GM12865 (cell line): ENCODE results near the gene RASSF5.

Source experiments
- DNase-seq: peaks from one replicate; pipeline ENCODE4 v3.0.0; 2010; ENCODE audit warnings: low read depth
- H3K4me3 ChIP-seq: 2 replicates; pipeline ENCODE4 v1.5.1; 2011; ENCODE audit warnings: mild to moderate bottlenecking, low read depth, low read length, control low read depth
- TF ChIP-seq, protein P1 (sequence below): IDR thresholded peaks from 2 replicates; pipeline ENCODE4 v1.5.1; 2011; ENCODE audit warnings: low read length, control low read depth, low read depth, inconsistent platforms; ENCODE audit not compliant: insufficient read depth; ENCODE audit errors: missing control alignments

RASSF5 gene

GRCh38 chr1:206495493-206496046, 11.8 kb upstream of the RASSF5 start:
- no peak overlapping the region for H3K4me3 ChIP-seq
- TF ChIP-seq, protein P1, sequence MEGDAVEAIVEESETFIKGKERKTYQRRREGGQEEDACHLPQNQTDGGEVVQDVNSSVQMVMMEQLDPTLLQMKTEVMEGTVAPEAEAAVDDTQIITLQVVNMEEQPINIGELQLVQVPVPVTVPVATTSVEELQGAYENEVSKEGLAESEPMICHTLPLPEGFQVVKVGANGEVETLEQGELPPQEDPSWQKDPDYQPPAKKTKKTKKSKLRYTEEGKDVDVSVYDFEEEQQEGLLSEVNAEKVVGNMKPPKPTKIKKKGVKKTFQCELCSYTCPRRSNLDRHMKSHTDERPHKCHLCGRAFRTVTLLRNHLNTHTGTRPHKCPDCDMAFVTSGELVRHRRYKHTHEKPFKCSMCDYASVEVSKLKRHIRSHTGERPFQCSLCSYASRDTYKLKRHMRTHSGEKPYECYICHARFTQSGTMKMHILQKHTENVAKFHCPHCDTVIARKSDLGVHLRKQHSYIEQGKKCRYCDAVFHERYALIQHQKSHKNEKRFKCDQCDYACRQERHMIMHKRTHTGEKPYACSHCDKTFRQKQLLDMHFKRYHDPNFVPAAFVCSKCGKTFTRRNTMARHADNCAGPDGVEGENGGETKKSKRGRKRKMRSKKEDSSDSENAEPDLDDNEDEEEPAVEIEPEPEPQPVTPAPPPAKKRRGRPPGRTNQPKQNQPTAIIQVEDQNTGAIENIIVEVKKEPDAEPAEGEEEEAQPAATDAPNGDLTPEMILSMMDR, result no peak
- no peak for DNase-seq

DNA sequence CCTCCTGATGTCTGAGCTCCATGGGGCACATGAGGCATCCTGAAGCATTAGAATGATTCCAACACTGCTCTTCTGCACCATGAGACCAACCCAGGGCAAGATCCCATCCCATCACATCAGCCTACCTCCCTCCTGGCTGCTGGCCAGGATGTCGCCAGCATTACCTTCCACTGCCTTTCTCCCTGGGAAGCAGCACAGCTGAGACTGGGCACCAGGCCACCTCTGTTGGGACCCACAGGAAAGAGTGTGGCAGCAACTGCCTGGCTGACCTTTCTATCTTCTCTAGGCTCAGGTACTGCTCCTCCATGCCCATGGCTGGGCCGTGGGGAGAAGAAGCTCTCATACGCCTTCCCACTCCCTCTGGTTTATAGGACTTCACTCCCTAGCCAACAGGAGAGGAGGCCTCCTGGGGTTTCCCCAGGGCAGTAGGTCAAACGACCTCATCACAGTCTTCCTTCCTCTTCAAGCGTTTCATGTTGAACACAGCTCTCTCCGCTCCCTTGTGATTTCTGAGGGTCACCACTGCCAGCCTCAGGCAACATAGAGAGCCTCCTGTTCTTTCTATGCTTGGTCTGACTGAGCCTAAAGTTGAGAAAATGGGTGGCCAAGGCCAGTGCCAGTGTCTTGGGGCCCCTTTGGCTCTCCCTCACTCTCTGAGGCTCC, 11.1 kb upstream of the RASSF5 start:
- DNase-seq, result peak; percentile 70
- H3K4me3 ChIP-seq, result no peak overlapping the region
- TF ChIP-seq, protein P1, result no peak

DNA sequence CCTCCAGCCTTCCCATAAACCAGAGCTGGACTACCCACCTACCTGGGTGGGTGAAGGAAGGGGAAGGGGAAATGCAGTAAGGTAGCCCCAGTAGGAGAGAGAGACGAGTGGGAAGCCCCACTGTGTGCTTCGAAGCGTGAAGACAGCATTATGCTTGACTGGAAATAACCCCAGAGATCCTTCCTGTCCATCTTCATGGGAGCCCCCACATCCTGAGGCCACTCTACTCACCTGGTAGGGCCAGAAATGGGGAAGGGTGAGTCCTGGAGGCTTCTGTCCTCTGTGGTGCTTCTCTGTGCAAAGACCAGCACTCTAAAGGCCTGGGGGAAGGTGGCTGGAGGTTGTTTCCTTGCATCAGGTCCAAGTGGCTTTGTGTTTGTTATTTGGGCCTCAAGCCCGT, 10.0 kb upstream of the RASSF5 start:
- peak; percentile 46 for DNase-seq
- TF ChIP-seq, protein P1, result no peak
- H3K4me3 ChIP-seq, result no peak overlapping the region

- no peak overlapping the region for H3K4me3 ChIP-seq
- no peak for DNase-seq
- TF ChIP-seq, protein P1, result no peak
Measured at GRCh38 chr1:206497774-206498173, 9.6 kb upstream of the RASSF5 start.

GRCh38 chr1:206498685-206499084, 8.6 kb upstream of the RASSF5 start:
- TF ChIP-seq, protein P1, result no peak
- DNase-seq, result no peak
- no peak overlapping the region for H3K4me3 ChIP-seq

GRCh38 chr1:206500046-206500445, 7.3 kb upstream of the RASSF5 start:
- TF ChIP-seq, protein P1, result no peak
- no peak overlapping the region for H3K4me3 ChIP-seq
- DNase-seq, result no peak

GRCh38 chr1:206501881-206502280, 5.5 kb upstream of the RASSF5 start:
- TF ChIP-seq, protein P1, result no peak
- DNase-seq, result no peak
- no peak overlapping the region for H3K4me3 ChIP-seq
